ENCODE results near the gene NEK9.

Gene NEK9

DNA sequence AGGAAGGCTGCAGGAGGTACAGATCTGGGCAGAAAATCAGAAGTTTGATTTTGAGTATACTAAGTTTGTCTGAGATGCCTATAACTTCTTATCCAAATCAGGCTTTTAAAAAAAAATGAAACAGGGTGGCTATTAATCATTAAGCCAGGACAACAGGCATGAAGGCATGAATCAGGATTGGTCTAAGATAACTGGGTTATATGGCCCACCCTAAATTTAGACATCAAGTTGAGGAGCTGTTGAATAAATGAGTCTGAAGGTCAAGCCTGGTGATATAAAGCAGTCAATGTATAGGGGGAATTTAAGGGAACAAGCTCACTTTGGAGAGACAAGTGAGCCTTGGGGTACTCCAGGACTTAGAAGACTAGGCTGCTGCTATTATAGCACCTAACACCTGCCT lies 28.6 kb downstream of the NEK9 start:
- TF ChIP-seq ARNTL (CRISPR knock-in tag; IDR thresholded peaks at IDR 0.05; ENCODE audit: borderline replicate concordance, low read depth), result no peak
- no peak for TF ChIP-seq PPARA (CRISPR knock-in tag; IDR thresholded peaks at IDR 0.05; ENCODE audit: borderline replicate concordance)
- no peak for TF ChIP-seq TOX (CRISPR knock-in tag; IDR thresholded peaks at IDR 0.05; ENCODE audit: borderline replicate concordance)
- TF ChIP-seq, protein P1, sequence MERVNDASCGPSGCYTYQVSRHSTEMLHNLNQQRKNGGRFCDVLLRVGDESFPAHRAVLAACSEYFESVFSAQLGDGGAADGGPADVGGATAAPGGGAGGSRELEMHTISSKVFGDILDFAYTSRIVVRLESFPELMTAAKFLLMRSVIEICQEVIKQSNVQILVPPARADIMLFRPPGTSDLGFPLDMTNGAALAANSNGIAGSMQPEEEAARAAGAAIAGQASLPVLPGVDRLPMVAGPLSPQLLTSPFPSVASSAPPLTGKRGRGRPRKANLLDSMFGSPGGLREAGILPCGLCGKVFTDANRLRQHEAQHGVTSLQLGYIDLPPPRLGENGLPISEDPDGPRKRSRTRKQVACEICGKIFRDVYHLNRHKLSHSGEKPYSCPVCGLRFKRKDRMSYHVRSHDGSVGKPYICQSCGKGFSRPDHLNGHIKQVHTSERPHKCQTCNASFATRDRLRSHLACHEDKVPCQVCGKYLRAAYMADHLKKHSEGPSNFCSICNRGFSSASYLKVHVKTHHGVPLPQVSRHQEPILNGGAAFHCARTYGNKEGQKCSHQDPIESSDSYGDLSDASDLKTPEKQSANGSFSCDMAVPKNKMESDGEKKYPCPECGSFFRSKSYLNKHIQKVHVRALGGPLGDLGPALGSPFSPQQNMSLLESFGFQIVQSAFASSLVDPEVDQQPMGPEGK (CRISPR knock-in tag; IDR thresholded peaks at IDR 0.05; ENCODE audit: borderline replicate concordance), result no peak
- TF ChIP-seq ZNF8 (CRISPR knock-in tag; IDR thresholded peaks at IDR 0.05), result no peak
- no peak for TF ChIP-seq RARB (CRISPR knock-in tag; IDR thresholded peaks at IDR 0.05)
- TF ChIP-seq BACH2 (CRISPR knock-in tag; IDR thresholded peaks at IDR 0.05; ENCODE audit: borderline replicate concordance), result no peak
- TF ChIP-seq CSDC2 (CRISPR knock-in tag; IDR thresholded peaks at IDR 0.05), result no peak
- TF ChIP-seq, protein P2, sequence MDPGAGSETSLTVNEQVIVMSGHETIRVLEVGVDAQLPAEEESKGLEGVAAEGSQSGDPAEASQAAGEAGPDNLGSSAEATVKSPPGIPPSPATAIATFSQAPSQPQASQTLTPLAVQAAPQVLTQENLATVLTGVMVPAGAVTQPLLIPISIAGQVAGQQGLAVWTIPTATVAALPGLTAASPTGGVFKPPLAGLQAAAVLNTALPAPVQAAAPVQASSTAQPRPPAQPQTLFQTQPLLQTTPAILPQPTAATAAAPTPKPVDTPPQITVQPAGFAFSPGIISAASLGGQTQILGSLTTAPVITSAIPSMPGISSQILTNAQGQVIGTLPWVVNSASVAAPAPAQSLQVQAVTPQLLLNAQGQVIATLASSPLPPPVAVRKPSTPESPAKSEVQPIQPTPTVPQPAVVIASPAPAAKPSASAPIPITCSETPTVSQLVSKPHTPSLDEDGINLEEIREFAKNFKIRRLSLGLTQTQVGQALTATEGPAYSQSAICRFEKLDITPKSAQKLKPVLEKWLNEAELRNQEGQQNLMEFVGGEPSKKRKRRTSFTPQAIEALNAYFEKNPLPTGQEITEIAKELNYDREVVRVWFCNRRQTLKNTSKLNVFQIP (CRISPR knock-in tag; IDR thresholded peaks at IDR 0.05; ENCODE audit: borderline replicate concordance, low read depth), result no peak
- TF ChIP-seq OSR1 (CRISPR knock-in tag; IDR thresholded peaks at IDR 0.05), result no peak
- TF ChIP-seq, protein P3, sequence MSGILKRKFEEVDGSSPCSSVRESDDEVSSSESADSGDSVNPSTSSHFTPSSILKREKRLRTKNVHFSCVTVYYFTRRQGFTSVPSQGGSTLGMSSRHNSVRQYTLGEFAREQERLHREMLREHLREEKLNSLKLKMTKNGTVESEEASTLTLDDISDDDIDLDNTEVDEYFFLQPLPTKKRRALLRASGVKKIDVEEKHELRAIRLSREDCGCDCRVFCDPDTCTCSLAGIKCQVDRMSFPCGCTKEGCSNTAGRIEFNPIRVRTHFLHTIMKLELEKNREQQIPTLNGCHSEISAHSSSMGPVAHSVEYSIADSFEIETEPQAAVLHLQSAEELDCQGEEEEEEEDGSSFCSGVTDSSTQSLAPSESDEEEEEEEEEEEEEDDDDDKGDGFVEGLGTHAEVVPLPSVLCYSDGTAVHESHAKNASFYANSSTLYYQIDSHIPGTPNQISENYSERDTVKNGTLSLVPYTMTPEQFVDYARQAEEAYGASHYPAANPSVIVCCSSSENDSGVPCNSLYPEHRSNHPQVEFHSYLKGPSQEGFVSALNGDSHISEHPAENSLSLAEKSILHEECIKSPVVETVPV (CRISPR knock-in tag; IDR thresholded peaks at IDR 0.05), result no peak
- TF ChIP-seq, protein P4, sequence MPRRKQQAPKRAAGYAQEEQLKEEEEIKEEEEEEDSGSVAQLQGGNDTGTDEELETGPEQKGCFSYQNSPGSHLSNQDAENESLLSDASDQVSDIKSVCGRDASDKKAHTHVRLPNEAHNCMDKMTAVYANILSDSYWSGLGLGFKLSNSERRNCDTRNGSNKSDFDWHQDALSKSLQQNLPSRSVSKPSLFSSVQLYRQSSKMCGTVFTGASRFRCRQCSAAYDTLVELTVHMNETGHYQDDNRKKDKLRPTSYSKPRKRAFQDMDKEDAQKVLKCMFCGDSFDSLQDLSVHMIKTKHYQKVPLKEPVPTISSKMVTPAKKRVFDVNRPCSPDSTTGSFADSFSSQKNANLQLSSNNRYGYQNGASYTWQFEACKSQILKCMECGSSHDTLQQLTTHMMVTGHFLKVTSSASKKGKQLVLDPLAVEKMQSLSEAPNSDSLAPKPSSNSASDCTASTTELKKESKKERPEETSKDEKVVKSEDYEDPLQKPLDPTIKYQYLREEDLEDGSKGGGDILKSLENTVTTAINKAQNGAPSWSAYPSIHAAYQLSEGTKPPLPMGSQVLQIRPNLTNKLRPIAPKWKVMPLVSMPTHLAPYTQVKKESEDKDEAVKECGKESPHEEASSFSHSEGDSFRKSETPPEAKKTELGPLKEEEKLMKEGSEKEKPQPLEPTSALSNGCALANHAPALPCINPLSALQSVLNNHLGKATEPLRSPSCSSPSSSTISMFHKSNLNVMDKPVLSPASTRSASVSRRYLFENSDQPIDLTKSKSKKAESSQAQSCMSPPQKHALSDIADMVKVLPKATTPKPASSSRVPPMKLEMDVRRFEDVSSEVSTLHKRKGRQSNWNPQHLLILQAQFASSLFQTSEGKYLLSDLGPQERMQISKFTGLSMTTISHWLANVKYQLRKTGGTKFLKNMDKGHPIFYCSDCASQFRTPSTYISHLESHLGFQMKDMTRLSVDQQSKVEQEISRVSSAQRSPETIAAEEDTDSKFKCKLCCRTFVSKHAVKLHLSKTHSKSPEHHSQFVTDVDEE (CRISPR knock-in tag; IDR thresholded peaks at IDR 0.05), result no peak
- no peak for TF ChIP-seq ISL1 (CRISPR knock-in tag; IDR thresholded peaks at IDR 0.05)
- ATAC-seq, result no peak

DNA sequence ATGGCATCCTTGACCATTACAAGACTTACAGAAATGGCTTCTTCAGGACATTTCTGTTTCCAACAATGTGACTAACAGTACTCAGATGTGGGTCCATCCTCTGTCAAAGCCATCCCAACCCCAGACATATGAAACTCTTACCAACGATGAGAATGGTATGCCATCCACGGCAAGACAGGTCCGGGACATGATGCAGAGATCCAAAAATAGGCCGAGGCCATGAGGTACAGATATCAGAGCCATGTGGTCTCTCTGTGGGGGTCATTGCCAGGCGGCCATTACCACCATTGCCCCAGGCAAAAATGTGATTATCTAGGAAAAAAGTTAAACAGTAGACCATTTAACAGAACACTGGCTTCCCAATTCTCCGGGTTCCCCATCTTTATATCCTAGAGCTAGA lies 29.9 kb downstream of the NEK9 start:
- TF ChIP-seq BACH2 (CRISPR knock-in tag; IDR thresholded peaks at IDR 0.05; ENCODE audit: borderline replicate concordance) (no peak), ZNF70 (CRISPR knock-in tag; IDR thresholded peaks at IDR 0.05) (no peak), OSR1 (CRISPR knock-in tag; IDR thresholded peaks at IDR 0.05) (no peak), GLIS3 (CRISPR knock-in tag; IDR thresholded peaks at IDR 0.05) (no peak)
- TF ChIP-seq, protein P4 (CRISPR knock-in tag; IDR thresholded peaks at IDR 0.05), result no peak
- ATAC-seq, result no peak

DNA sequence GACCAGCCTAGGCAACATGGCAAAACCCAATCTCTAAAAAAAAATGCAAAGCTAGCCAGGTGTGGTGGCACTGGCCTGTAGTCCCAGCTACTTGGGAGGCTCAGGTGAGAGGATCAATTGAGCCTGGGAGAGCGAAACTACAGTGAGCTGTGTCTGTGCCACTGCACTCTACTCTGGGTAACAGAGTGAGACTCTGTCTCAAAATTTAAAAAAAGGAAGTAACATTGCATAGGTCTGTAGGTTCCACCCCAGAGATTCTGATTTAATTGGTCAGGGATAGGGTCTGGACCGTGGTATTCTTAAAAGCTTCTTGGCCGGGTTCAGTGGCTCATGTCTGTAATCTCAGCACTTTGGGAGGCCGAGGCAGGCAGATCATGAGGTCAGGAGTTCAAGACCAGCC lies 31.2 kb downstream of the NEK9 start:
- TF ChIP-seq, protein P3 (CRISPR knock-in tag; IDR thresholded peaks at IDR 0.05), result no peak
- TF ChIP-seq, protein P5, sequence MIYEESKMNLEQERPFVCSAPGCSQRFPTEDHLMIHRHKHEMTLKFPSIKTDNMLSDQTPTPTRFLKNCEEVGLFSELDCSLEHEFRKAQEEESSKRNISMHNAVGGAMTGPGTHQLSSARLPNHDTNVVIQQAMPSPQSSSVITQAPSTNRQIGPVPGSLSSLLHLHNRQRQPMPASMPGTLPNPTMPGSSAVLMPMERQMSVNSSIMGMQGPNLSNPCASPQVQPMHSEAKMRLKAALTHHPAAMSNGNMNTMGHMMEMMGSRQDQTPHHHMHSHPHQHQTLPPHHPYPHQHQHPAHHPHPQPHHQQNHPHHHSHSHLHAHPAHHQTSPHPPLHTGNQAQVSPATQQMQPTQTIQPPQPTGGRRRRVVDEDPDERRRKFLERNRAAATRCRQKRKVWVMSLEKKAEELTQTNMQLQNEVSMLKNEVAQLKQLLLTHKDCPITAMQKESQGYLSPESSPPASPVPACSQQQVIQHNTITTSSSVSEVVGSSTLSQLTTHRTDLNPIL (CRISPR knock-in tag; IDR thresholded peaks at IDR 0.05; ENCODE audit: low read depth), result no peak
- TF ChIP-seq BACH2 (CRISPR knock-in tag; IDR thresholded peaks at IDR 0.05; ENCODE audit: borderline replicate concordance) (no peak), ZFP30 (CRISPR knock-in tag; IDR thresholded peaks at IDR 0.05) (no peak)
- TF ChIP-seq, protein P1 (CRISPR knock-in tag; IDR thresholded peaks at IDR 0.05; ENCODE audit: borderline replicate concordance), result no peak
- no peak for ATAC-seq

All from SK-N-SH treated with all-trans-retinoic acid at 6 μM for 48 hours (cell line).